GM13976 (cell line): ENCODE data around the gene UTRN.

Experiments
- DNase-seq: peaks from one replicate; pipeline ENCODE4 v3.0.0; 2012; ENCODE audit warnings: low spot score
- in situ Hi-C: fragments of 300-500 bp; cut with MboI; formaldehyde crosslinking; loops from one replicate; pipeline ENCODE4 v1.12.0; 2022; ENCODE audit warnings: low sequenced_read_pairs, mixed read lengths, inconsistent platforms; ENCODE audit not compliant: unreplicated experiment
- TF ChIP-seq, protein P1 (sequence below): IDR thresholded peaks from 2 replicates; pipeline ENCODE4 v1.5.1; 2012; ENCODE audit warnings: borderline replicate concordance, mild to moderate bottlenecking; ENCODE audit not compliant: insufficient read depth; ENCODE audit errors: extremely low read depth, missing control alignments, control extremely low read depth

The UTRN gene

DNA sequence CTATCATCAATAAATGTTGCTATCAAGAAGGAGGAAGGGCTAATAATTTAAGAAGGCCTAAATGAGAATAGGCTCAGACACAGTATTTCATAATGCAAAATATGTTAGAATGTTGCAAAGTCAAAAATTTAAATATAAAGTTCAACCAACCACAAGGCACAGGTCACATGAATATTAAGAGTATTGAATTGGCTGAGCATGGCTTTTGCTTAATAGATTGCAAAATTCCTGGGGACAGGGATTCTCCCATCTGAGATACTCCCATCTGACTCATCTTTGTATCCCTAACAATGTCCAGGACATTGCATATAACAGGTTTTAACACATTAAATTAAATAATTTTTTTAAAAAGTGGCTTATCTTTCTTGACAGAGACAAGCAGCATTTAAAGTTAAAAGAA is 32.9 kb upstream of the UTRN start:
- in situ Hi-C loops: no loop called here
- no peak for DNase-seq
- TF ChIP-seq, protein P1, sequence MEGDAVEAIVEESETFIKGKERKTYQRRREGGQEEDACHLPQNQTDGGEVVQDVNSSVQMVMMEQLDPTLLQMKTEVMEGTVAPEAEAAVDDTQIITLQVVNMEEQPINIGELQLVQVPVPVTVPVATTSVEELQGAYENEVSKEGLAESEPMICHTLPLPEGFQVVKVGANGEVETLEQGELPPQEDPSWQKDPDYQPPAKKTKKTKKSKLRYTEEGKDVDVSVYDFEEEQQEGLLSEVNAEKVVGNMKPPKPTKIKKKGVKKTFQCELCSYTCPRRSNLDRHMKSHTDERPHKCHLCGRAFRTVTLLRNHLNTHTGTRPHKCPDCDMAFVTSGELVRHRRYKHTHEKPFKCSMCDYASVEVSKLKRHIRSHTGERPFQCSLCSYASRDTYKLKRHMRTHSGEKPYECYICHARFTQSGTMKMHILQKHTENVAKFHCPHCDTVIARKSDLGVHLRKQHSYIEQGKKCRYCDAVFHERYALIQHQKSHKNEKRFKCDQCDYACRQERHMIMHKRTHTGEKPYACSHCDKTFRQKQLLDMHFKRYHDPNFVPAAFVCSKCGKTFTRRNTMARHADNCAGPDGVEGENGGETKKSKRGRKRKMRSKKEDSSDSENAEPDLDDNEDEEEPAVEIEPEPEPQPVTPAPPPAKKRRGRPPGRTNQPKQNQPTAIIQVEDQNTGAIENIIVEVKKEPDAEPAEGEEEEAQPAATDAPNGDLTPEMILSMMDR: no peak

DNA sequence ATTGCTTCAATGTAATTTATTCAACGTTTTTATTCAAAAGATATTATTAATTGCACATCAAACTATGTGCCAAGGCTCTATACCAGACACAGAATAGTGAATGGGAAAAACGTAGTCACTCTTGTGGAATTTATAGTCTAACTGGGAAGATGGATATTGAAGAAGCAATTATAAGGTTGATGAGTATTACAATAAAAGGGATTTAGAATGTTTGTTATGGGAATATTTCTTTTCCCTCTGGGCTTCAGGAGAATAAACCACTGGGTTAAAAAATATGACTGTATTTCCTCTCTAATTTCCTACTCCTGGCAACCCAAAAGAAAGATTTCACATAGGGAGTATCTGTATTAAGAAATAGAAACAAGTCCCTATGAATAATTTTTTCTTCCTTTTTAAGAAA is 25.1 kb upstream of the UTRN start:
- in situ Hi-C loops: no loop called here
- TF ChIP-seq, protein P1: no peak
- no peak for DNase-seq

DNA sequence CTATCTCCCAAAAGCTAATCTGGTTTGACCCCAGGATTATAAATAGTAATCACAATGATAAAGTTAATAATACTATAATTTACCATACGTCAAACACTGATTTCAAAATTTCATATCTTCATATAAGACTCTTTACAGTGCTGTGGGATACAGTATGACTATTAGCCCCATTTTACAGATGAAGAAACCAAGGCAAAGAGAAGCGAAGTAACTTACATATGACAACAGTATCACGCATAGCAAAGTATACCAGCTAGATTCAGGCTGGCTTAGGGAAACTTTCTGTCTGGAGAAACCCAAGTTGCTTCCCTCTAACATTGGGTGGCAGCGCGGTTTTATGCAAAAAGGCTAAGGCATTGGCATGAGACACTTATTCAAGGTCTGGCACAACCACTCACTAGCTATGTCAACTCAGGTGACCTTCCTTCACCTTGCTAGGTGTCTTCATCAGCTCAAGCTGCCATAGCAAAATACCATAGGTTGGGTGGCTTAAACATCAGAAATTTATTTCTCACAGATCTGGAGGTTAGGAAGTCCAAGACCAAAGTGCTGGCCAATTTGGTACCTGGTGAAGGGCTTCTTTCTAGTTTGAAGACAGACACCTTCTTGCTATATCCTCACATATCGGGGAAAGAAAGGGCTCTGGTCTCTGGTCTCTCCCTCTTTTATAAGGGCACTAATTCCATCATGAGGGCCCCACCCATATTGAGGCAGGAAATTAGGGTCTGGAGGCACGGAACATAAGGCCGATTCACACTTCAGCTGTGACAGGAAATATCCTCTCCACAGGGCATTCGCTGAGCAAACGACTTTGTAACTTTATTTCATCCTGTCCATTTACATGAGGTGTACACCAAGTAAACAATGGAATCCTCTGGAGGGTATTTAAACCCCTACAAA is 22.4 kb upstream of the UTRN start:
- in situ Hi-C loops: no loop called here
- no peak for DNase-seq
- TF ChIP-seq, protein P1: no peak

DNA sequence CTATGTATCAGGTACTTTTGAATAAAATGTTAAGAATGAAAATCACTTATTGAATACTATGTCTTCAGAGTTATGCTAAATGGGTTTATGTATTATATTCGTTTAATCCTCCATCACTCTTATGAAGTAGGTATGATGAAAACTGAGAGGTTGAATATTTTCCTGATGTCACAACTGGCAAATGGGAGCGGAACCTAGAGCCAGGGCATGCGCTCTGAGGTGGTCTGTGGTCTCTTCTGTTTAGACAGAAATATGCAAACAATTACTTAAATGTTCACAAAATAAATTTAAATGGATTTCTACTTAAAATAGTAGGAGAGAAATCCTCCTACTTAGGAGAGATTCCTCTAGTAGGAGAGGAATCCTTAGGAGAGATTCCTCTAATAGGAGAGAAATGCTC is 21.3 kb upstream of the UTRN start:
- DNase-seq: no peak
- TF ChIP-seq, protein P1: no peak
- in situ Hi-C loops: no loop called here

DNA sequence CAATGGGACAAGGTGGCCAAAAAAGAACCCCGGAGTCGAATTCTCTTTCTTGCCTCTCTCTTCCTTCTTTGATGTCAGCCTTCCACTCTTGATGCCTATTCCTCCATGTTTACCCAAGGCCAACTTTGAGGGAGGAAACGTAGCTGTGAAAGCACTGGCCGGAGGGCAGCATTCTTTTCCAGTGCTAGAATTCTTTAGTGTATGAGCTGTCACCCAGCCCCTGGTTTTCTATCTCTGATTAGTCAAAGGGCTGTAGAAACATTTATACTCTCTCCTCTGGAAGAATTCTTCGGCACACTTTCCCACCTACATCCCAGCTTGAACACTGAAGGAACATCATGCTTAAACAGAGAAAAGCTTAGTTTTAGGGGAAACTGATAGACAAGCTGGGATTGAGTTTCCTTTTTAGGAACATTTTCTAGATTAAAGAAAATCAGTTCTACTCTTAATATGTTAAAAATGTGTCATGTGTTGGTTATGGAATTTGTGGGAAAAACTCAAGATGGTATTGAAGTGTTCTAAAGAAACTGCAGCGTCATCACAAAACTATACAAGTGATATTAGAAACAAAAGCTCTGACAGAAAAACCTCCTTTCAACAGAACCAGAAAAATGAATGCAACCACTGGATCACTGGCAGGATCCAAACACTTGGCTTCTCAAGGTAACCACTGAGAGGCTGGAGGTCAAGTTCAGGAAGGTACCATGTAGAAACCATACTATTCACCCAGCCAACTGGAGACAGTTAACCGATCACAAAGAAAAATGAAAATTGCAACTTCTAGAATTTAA is 20.7 kb upstream of the UTRN start:
- TF ChIP-seq, protein P1: no peak
- DNase-seq: no peak
- in situ Hi-C loops: no loop called here

DNA sequence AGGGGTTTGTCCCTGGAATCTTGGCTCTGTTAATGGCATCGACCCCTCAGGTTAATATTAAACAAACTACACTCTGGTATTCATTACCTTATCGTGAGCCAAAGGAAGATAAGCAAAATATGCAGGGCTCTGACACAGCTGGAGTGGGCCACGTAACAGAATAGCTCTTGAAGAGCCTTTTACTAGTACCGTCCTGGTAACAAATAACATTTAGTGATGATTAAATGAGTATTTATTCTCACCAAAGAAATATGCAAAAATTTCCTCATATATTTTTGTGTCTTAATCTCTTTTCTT is 20.1 kb upstream of the UTRN start:
- DNase-seq: no peak
- in situ Hi-C loops: no loop called here
- TF ChIP-seq, protein P1: no peak

DNA sequence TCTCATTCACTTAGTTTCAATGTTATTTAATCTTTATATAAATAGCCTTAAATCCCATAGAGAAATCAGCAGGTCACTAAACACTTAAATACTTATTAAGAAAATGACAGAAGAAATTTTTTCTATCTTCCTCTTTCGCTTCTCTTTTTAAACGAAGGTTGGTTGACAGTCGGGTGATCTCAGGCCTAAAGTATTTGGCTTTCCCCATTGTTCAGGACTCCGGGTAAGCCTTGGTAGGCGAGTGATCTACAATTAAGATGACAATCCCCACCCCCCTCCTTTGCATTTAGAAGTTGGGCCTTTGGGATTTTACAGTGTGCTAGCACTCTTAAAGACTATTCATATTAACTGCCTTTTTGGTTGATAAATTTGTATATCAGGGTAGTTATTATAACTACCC is 19.7 kb upstream of the UTRN start:
- TF ChIP-seq, protein P1: no peak
- DNase-seq: peak; percentile 65
- in situ Hi-C loops: no loop called here
